ENCODE measurements around the gene EML1.

Gene EML1

GRCh38 chr14:99990268-99991170, 197.3 kb downstream of the EML1 start:
- no peak for DNase-seq (ENCODE audit: low read depth, low spot score)

DNA sequence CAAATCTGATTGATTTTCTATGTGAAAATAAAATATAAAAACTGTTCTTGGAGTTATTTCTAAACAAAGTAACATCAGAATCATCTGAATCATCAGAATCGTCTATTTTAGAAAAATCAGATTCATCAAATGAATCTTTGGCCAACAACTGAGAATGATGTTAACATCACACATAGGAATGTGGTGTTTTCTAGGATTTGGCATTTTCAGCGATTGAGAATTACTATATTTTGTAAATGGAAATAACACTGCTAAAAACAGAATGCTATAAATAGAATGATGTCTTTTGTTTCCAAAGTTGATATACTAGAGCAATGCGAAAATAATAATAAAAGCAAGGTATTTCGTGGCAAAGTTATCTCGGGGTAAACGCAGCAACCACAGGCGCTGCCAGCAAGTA, 198.1 kb downstream of the EML1 start:
- DNase-seq (ENCODE audit: low read depth, low spot score): no peak

All from iPS DF 19.7 (cell line).